ENCODE results near the gene MACC1. TPM values are rescaled to one million over a fixed set of nuclear protein-coding genes. Genes with fewer than 3 reads are reported as not detected.
"Not testable (repeated sequence)": the region's sequence is repeated elsewhere in the genome, so short reads cannot be mapped to it uniquely, and the experiment has no call there.

MACC1 gene
- total and polyA plus RNA-seq, 2 of the 13 experiments (the other 11 are each of a cell fraction or from before 2014, with no cell fraction given), result 0.04 TPM; not detected in 1

DNA sequence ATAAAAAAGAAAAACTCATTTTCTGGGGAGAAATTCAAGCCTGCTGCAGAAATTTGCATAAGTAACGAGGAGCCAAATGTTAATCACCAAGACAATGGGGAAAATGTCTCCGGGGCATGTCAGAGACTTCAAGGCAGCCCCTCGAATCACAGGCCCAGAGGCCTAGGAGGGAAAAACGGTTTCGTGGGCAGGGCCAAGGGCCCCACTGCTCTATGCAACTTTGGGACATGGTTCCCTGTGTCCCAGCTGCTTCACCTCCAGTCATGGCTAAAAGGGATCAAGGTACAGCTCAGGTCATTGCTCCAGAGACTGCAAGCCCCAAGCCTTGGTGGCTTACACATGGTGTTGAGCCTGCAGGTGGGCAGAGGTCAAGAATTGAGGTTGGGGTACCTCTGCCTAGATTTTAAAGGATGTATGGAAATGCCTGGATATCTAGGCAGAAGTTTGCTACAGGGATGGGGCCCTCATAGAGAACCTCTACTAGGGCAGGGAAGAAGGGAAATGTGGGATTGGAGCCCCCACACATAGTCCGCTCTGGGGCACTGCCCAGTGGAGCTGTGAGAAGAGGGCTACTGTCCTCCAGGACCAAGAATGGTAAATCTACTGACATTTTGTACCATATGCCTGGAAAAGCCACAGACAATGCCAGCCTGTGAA, 8.4 kb downstream of the MACC1 start:
- peaks cover 22% of the 10 kb centered on the region for H3K9me3 ChIP-seq (ENCODE audit: low read length)

DNA sequence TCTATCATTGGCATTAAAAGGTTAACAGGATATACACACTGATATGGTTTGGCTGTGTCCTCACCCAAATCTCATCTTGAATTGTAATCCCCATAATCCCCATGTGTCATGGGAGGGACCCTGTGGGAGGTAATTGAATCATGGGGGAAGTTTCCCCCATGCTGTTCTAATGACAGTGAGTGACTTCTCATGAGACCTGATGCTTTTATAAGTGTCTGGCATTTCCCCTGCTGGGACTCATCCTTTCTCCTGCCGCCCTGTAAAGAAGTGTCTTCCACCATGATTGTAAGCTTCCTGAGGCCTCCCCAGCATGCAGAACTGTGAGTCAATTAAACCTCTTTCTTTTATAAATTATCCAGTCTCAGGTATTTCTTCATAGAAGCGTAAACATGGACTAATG, 9.4 kb downstream of the MACC1 start:
- ATAC-seq; H3K27ac ChIP-seq (ENCODE audit: extremely low read length, insufficient read depth, low read length); DNase-seq (ENCODE audit: low spot score); FAIRE-seq; H3K36me3 ChIP-seq (replicated peaks in 1 of 2; ENCODE audit: control insufficient read depth in 1 of 2, insufficient read depth in 2 of 2, low read length in 2 of 2); H3K4me1 ChIP-seq (ENCODE audit: insufficient read depth, low read length); H4K20me1 ChIP-seq (ENCODE audit: insufficient read depth, low read length); H3K79me2 ChIP-seq (ENCODE audit: insufficient read depth, low read length); in situ Hi-C loops (cut with HindIII; ENCODE audit: extremely low pct_ligation_motif_present, low pct_unique_long_range_greater_than_20kb); H3K4me3 ChIP-seq (replicated peaks in 1 of 3; ENCODE audit: insufficient read depth in 1 of 3, low read depth in 2 of 3, low read length in 3 of 3); BruUV-seq (replicated peaks); intact Hi-C loops (cut with micrococcal nuclease; ENCODE audit: unreplicated experiment); POLR2A ChIA-PET; H2AFZ ChIP-seq (ENCODE audit: low read length); H3K27me3 ChIP-seq (ENCODE audit: control insufficient read depth in 1 of 2, insufficient read depth in 2 of 2, low read length in 2 of 2); H3K9ac ChIP-seq (ENCODE audit: insufficient read depth, low read depth, low read length); H3K4me2 ChIP-seq (ENCODE audit: low read depth, low read length); CTCF ChIA-PET (ENCODE audit: low intra/inter-chr PET ratio, low total read pairs): not testable (repeated sequence)
- H3K9me3 ChIP-seq (ENCODE audit: low read length), result peaks cover 22% of the 10 kb centered on the region
- 42% methylated on average over 2 of the region's 2 CpGs for WGBS (ENCODE audit: low lambda C conversion rate)

More for the DNA sequence above, 8.4 kb downstream of the MACC1 start:
- no peak overlapping the region for H3K4me2 ChIP-seq (ENCODE audit: low read depth, low read length)
- no peak for TF ChIP-seq SAFB2 (CRISPR knock-in tag; IDR thresholded peaks at IDR 0.05; ENCODE audit: borderline replicate concordance, low read depth)
- TF ChIP-seq, protein P1, sequence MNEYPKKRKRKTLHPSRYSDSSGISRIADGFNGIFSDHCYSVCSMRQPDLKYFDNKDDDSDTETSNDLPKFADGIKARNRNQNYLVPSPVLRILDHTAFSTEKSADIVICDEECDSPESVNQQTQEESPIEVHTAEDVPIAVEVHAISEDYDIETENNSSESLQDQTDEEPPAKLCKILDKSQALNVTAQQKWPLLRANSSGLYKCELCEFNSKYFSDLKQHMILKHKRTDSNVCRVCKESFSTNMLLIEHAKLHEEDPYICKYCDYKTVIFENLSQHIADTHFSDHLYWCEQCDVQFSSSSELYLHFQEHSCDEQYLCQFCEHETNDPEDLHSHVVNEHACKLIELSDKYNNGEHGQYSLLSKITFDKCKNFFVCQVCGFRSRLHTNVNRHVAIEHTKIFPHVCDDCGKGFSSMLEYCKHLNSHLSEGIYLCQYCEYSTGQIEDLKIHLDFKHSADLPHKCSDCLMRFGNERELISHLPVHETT (CRISPR knock-in tag; conservative IDR thresholded peaks at IDR 0.05), result no peak
- no peak overlapping the region for H2AFZ ChIP-seq (ENCODE audit: low read length)
- ATAC-seq, result no peak
- no peaks in the 10 kb centered on the region for H3K27me3 ChIP-seq (ENCODE audit: control insufficient read depth in 1 of 2, insufficient read depth in 2 of 2, low read length in 2 of 2)
- no peaks in the 10 kb centered on the region for H3K36me3 ChIP-seq (replicated peaks in 1 of 2; ENCODE audit: control insufficient read depth in 1 of 2, insufficient read depth in 2 of 2, low read length in 2 of 2)
- intact Hi-C loops (cut with micrococcal nuclease; ENCODE audit: unreplicated experiment), result no loop called here
- no peak for FAIRE-seq
- no peaks in the 10 kb centered on the region for H4K20me1 ChIP-seq (ENCODE audit: insufficient read depth, low read length)
- CTCF ChIA-PET (ENCODE audit: low intra/inter-chr PET ratio, low total read pairs), result no interaction called here
- in situ Hi-C loops (cut with HindIII; ENCODE audit: extremely low pct_ligation_motif_present, low pct_unique_long_range_greater_than_20kb), result no loop called here
- H3K4me1 ChIP-seq (ENCODE audit: insufficient read depth, low read length), result no peaks in the 10 kb centered on the region
- DNase-seq (ENCODE audit: low spot score), result no peak
- POLR2A ChIA-PET, result no interaction called here
- no peak overlapping the region for H3K9ac ChIP-seq (ENCODE audit: insufficient read depth, low read depth, low read length)
- H3K27ac ChIP-seq (ENCODE audit: extremely low read length, insufficient read depth, low read length), result no peak overlapping the region
- H3K4me3 ChIP-seq (replicated peaks in 1 of 3; ENCODE audit: insufficient read depth in 1 of 3, low read depth in 2 of 3, low read length in 3 of 3), result no peak overlapping the region
- no TSS peak for BruUV-seq (replicated peaks)
- no peaks in the 10 kb centered on the region for H3K79me2 ChIP-seq (ENCODE audit: insufficient read depth, low read length)
- 14% methylated on average over 6 of the region's 6 CpGs for WGBS (ENCODE audit: low lambda C conversion rate)
